ENCODE results near the gene NTRK2. TPM values are rescaled to one million over a fixed set of nuclear protein-coding genes. Genes with fewer than 3 reads are reported as not detected.
"Not testable (repeated sequence)": the region's sequence is repeated elsewhere in the genome, so short reads cannot be mapped to it uniquely, and the experiment has no call there.

The NTRK2 gene
- total RNA-seq, 1 donor from 2014 or later, result 0.38 TPM

- DNase-seq (ENCODE audit: low spot score), result no peak
- ATAC-seq, result peak; percentile 45
Observed at GRCh38 chr9:84874596-84874995, 205.1 kb downstream of the NTRK2 start.

GRCh38 chr9:84875193-84875592 is 205.7 kb downstream of the NTRK2 start:
- DNase-seq (ENCODE audit: low spot score) (no peak), ATAC-seq (peak; percentile 40)

DNA sequence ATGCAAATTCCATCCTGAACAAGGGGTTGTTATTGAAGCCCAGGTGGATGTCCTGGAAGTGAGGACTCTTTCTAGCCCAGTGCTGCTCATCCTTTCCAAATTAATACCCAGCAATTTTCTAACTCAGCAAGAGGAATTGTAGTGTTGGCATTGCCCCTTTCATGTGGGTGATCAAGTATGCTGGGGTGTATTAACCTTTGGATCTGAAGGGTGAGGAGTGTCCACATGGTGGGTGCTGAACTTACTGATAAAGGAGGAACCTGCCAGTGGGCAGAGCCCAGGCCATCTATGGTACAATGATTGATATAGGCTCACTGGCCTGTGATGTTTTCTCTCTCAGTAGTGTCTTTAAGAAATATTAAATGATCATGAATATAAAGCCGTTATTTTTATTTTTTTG is 210.1 kb downstream of the NTRK2 start:
- ATAC-seq (no peak), DNase-seq (ENCODE audit: low spot score) (no peak)

DNA sequence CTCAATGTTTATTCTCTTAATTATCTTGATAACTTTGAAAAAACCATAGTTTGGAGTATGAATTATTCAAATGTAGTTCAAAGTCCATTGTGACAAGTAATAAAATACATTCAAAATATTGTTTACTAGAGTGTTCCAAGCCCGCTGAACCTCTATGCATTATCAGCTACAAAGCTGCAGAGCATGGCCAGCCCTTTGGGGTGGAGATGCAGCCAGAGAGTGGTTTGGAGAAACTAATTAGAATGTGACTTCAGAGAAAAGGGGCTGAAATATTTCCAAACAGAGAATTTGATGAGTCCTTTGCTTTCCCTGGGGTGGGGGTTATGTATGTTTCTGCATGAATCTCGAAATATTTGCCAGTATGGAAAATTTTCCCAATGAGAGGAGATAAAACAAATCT is 211.3 kb downstream of the NTRK2 start:
- ATAC-seq (no peak), DNase-seq (ENCODE audit: low spot score) (no peak)

- DNase-seq (ENCODE audit: low spot score), result no peak
- ATAC-seq, result no peak
Observed at GRCh38 chr9:84886866-84887265, 217.3 kb downstream of the NTRK2 start.

GRCh38 chr9:84891924-84892323 is 222.4 kb downstream of the NTRK2 start:
- no peak for ATAC-seq
- DNase-seq (ENCODE audit: low spot score), result no peak

GRCh38 chr9:84893419-84894128 is 224.0 kb downstream of the NTRK2 start:
- ATAC-seq, result no peak

DNA sequence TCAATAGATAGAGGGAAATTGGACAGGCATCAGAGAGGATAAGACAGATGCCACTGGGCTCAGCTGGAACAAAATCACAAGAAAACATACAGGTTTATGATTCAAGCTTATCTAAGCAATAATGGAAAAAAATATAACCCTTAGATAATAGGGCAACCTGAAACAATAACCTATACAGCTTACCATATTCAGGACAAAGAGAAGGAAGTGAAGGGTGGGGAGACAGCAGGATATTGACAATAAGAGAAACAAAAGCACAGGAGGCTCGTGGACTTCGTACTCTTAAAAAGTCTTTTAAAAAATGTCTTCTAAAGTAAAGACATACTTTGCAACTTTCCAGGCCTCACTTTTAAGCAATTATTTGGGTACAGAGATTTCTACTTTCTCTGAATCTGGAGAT is 225.3 kb downstream of the NTRK2 start:
- no peak for ATAC-seq
- no peak for DNase-seq (ENCODE audit: low spot score)

More at GRCh38 chr9:84893419-84894128, 224.0 kb downstream of the NTRK2 start:
- no peak for DNase-seq (ENCODE audit: low spot score)

GRCh38 chr9:84897362-84898094 is 228.0 kb downstream of the NTRK2 start:
- DNase-seq (ENCODE audit: low spot score) (no peak), ATAC-seq (no peak)

GRCh38 chr9:84898188-84898587 is 228.7 kb downstream of the NTRK2 start:
- no peak for ATAC-seq
- DNase-seq (ENCODE audit: low spot score), result no peak

DNA sequence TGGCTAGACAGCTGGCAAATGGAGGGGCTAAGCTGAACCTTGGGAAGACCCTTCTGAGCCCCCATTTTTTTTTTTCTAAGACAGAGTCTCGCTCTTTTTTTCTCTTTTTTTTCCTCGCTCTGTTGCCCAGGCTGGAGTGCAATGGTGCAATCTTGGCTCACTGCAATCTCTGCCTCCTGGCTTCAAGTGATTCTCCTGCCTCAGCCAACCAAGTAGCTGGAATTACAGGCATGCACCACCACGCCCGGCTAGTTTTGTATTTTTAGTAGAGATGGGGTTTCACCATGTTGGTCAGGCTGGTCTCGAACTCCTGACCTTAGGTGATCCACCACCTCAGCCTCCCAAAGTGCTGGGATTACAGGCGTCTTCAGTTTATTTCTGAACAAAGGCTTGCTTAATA is 229.1 kb downstream of the NTRK2 start:
- not testable (repeated sequence) for ATAC-seq; DNase-seq (ENCODE audit: low spot score)

GRCh38 chr9:84899326-84899725 is 229.8 kb downstream of the NTRK2 start:
- ATAC-seq, result no peak
- no peak for DNase-seq (ENCODE audit: low spot score)

DNA sequence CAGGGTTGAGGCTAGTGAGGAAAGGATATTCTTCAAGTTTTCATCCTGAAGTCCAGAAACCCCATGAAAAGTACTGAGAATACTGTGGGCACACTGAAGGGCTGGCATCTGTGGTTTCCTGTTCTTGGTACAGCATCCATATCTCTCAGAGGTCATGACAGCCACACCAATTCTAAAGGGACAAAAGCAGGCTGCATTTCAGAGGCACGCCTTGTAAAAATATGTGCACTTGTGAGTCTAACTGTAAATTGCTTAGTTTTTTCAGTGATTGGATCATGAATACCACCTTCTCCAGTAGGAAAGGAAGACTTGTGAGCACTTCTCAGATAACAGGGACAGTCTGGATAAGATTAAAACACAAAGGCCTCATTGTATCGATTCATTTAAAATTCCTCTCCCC is 230.9 kb downstream of the NTRK2 start:
- DNase-seq (ENCODE audit: low spot score) (no peak), ATAC-seq (no peak)

GRCh38 chr9:84903963-84904362 is 234.4 kb downstream of the NTRK2 start:
- no peak for ATAC-seq
- no peak for DNase-seq (ENCODE audit: low spot score)

GRCh38 chr9:84916769-84917168 is 247.2 kb downstream of the NTRK2 start:
- no peak for DNase-seq (ENCODE audit: low spot score)
- no peak for ATAC-seq

DNA sequence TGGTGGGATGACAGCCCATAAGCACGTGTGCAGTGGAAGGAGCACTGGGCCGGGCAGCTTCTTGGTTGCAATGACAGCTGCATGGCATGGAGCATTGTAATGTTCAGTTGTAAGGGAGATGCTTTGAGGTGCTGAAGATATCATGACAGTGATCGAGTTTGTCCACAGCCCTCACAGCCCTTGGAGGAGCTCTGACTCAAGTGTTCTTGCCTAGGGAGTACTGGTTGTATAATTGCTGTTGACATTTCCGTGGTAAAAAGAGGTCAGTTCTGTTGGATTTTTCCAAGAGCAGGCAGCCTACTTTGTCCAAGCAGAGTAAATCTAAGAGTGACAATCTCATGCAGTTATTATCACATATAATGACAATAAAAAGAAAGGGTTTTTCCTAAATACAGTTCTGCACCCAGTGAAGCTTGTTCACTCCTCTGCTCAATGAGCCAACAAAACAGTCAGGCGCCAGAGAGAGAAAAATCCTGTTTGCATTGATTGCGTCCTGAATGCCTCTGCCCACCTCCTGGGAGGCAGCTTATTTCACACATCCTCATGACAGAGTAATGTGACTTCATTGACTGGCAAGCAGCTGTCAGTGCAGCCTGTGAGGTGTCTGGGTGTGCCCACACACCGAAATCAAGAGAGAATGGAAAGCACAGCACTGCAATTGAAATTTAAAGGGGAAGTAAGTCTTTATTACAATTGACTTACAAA is 248.0 kb downstream of the NTRK2 start:
- DNase-seq (ENCODE audit: low spot score), result no peak
- no peak for ATAC-seq

DNA sequence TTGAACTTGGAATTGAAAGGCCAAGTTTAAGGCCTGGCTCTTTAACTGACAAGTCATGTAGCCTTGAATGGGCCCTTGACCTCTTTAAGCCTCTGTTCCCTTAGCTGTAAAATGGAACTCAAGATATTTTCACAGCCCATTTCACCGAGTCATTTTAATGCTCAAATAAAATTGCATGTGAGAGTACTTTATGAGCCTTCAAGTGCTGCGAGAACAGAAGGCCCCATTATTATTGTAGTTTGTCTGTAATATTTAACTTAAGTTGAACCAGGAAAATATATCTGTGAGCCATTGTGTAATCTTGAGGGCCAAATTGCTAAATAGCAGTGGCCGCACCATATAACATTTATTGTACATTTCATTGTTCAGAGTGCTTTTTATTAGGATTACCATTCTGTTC is 249.9 kb downstream of the NTRK2 start:
- no peak for ATAC-seq
- no peak for DNase-seq (ENCODE audit: low spot score)

- DNase-seq (ENCODE audit: low spot score), result no peak
- no peak for ATAC-seq
Observed at GRCh38 chr9:84921175-84921574, 251.6 kb downstream of the NTRK2 start.

- DNase-seq (ENCODE audit: low spot score) (no peak), ATAC-seq (no peak)
Observed at GRCh38 chr9:84922051-84922450, 252.5 kb downstream of the NTRK2 start.

DNA sequence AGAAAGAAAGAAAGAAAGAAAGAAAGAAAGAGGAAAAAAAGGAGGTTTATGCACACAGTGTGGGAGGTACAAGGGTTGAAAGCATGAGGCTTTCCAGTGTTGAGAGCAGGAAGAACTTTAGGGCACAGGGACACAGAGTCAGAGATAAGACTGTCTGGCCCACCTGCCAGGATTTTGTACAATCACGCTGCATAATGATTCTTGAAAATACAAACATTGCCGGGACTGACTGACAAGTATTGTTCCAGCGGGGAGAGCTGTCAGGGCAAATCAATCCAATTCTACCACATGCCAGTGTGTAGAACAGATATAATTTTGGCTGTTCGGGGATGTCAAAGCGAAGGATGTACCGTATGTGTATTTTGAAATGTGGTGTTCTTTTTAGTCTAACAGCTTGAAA is 254.7 kb downstream of the NTRK2 start:
- no peak for DNase-seq (ENCODE audit: low spot score)
- no peak for ATAC-seq

- DNase-seq (ENCODE audit: low spot score) (no peak), ATAC-seq (no peak)
Observed at GRCh38 chr9:84925225-84925872, 255.8 kb downstream of the NTRK2 start.

All from left lobe of liver (tissue), 2 donors.